ENCODE results near the gene CPZ.
"Not testable (repeated sequence)": the region's sequence is repeated elsewhere in the genome, so short reads cannot be mapped to it uniquely, and the experiment has no call there.

The CPZ gene

GRCh38 chr4:8614365-8615193 is 22.0 kb downstream of the CPZ start:
- H3K4me1 Mint-ChIP-seq: no peaks in the 10 kb centered on the region

GRCh38 chr4:8615366-8615765 is 22.8 kb downstream of the CPZ start:
- DNase-seq (no peak), ATAC-seq (no peak)
- H3K27ac Mint-ChIP-seq: no peak overlapping the region
- no peak overlapping the region for H3K4me3 Mint-ChIP-seq
- no peaks in the 10 kb centered on the region for H3K9me3 Mint-ChIP-seq
- peaks cover 2% of the 10 kb centered on the region for H3K27me3 Mint-ChIP-seq
- no peaks in the 10 kb centered on the region for H3K4me1 Mint-ChIP-seq
- no peaks in the 10 kb centered on the region for H3K36me3 Mint-ChIP-seq (ENCODE audit: low read depth)

More at GRCh38 chr4:8614365-8615193, 22.0 kb downstream of the CPZ start:
- no peak for DNase-seq
- no peak overlapping the region for H3K27ac Mint-ChIP-seq
- no peaks in the 10 kb centered on the region for H3K36me3 Mint-ChIP-seq (ENCODE audit: low read depth)
- H3K27me3 Mint-ChIP-seq: peaks cover 2% of the 10 kb centered on the region
- H3K9me3 Mint-ChIP-seq: no peaks in the 10 kb centered on the region
- ATAC-seq: no peak
- H3K4me3 Mint-ChIP-seq: no peak overlapping the region

- no peak for DNase-seq
- no peaks in the 10 kb centered on the region for H3K4me1 Mint-ChIP-seq
- H3K27ac Mint-ChIP-seq: no peak overlapping the region
- no peak for ATAC-seq
- no peaks in the 10 kb centered on the region for H3K9me3 Mint-ChIP-seq
- H3K4me3 Mint-ChIP-seq: no peak overlapping the region
- H3K36me3 Mint-ChIP-seq (ENCODE audit: low read depth): no peaks in the 10 kb centered on the region
- no peaks in the 10 kb centered on the region for H3K27me3 Mint-ChIP-seq
Observed at GRCh38 chr4:8615921-8616787, 23.6 kb downstream of the CPZ start.

- Mint-ChIP-seq H3K9me3 (no peaks in the 10 kb centered on the region), H3K4me1 (no peaks in the 10 kb centered on the region), H3K36me3 (ENCODE audit: low read depth) (no peaks in the 10 kb centered on the region), H3K4me3 (no peak overlapping the region), H3K27ac (no peak overlapping the region), H3K27me3 (no peaks in the 10 kb centered on the region)
- ATAC-seq (no peak), DNase-seq (no peak)
Observed at GRCh38 chr4:8616831-8617230, 24.3 kb downstream of the CPZ start.

- Mint-ChIP-seq H3K4me3 (no peak overlapping the region), H3K9me3 (no peaks in the 10 kb centered on the region)
Observed at GRCh38 chr4:8617486-8618040, 25.0 kb downstream of the CPZ start.

GRCh38 chr4:8618421-8618820 is 25.9 kb downstream of the CPZ start:
- Mint-ChIP-seq H3K27ac (no peak overlapping the region), H3K4me3 (no peak overlapping the region), H3K27me3 (no peaks in the 10 kb centered on the region), H3K4me1 (no peaks in the 10 kb centered on the region), H3K9me3 (no peaks in the 10 kb centered on the region), H3K36me3 (ENCODE audit: low read depth) (no peaks in the 10 kb centered on the region)
- ATAC-seq: no peak
- no peak for DNase-seq

More at GRCh38 chr4:8617486-8618040, 25.0 kb downstream of the CPZ start:
- H3K4me1 Mint-ChIP-seq: no peaks in the 10 kb centered on the region
- no peaks in the 10 kb centered on the region for H3K36me3 Mint-ChIP-seq (ENCODE audit: low read depth)
- ATAC-seq (no peak), DNase-seq (no peak)
- no peak overlapping the region for H3K27ac Mint-ChIP-seq
- no peaks in the 10 kb centered on the region for H3K27me3 Mint-ChIP-seq

- Mint-ChIP-seq H3K4me1 (no peaks in the 10 kb centered on the region), H3K4me3 (no peak overlapping the region), H3K36me3 (ENCODE audit: low read depth) (no peaks in the 10 kb centered on the region), H3K9me3 (no peaks in the 10 kb centered on the region), H3K27ac (no peak overlapping the region), H3K27me3 (no peaks in the 10 kb centered on the region)
- ATAC-seq (no peak), DNase-seq (no peak)
Observed at GRCh38 chr4:8618961-8619720, 26.6 kb downstream of the CPZ start.

- H3K4me1 Mint-ChIP-seq; H3K36me3 Mint-ChIP-seq (ENCODE audit: low read depth); H3K27me3 Mint-ChIP-seq; H3K27ac Mint-ChIP-seq; H3K4me3 Mint-ChIP-seq; DNase-seq; H3K9me3 Mint-ChIP-seq; ATAC-seq: not testable (repeated sequence)
Observed at GRCh38 chr4:8621135-8621534, 28.6 kb downstream of the CPZ start.

- H3K27ac Mint-ChIP-seq; H3K4me1 Mint-ChIP-seq; H3K27me3 Mint-ChIP-seq; DNase-seq; H3K9me3 Mint-ChIP-seq; H3K36me3 Mint-ChIP-seq (ENCODE audit: low read depth); ATAC-seq; H3K4me3 Mint-ChIP-seq: not testable (repeated sequence)
Observed at GRCh38 chr4:8624601-8625272, 32.2 kb downstream of the CPZ start.

- DNase-seq; H3K4me3 Mint-ChIP-seq; H3K27ac Mint-ChIP-seq; H3K9me3 Mint-ChIP-seq; H3K36me3 Mint-ChIP-seq (ENCODE audit: low read depth); H3K4me1 Mint-ChIP-seq; H3K27me3 Mint-ChIP-seq; ATAC-seq: not testable (repeated sequence)
Observed at GRCh38 chr4:8630240-8630905, 37.8 kb downstream of the CPZ start.

- ATAC-seq; H3K9me3 Mint-ChIP-seq; H3K4me1 Mint-ChIP-seq; H3K27ac Mint-ChIP-seq; H3K27me3 Mint-ChIP-seq; H3K4me3 Mint-ChIP-seq; H3K36me3 Mint-ChIP-seq (ENCODE audit: low read depth); DNase-seq: not testable (repeated sequence)
Observed at GRCh38 chr4:8631896-8632295, 39.3 kb downstream of the CPZ start.

GRCh38 chr4:8634773-8635172 is 42.2 kb downstream of the CPZ start:
- not testable (repeated sequence) for H3K9me3 Mint-ChIP-seq; DNase-seq; H3K27me3 Mint-ChIP-seq; H3K4me3 Mint-ChIP-seq; H3K27ac Mint-ChIP-seq; H3K36me3 Mint-ChIP-seq (ENCODE audit: low read depth); H3K4me1 Mint-ChIP-seq; ATAC-seq

GRCh38 chr4:8635897-8636554 is 43.5 kb downstream of the CPZ start:
- DNase-seq; H3K27me3 Mint-ChIP-seq; H3K4me3 Mint-ChIP-seq; H3K36me3 Mint-ChIP-seq (ENCODE audit: low read depth); H3K9me3 Mint-ChIP-seq; H3K4me1 Mint-ChIP-seq; H3K27ac Mint-ChIP-seq: not testable (repeated sequence)
- ATAC-seq: peak; percentile 16

Data from activated naive CD8-positive, alpha-beta T cell treated with anti-CD3 and anti-CD28 coated beads, Interleukin-2, amount 50 U/mL, for 24 hours (primary cell).